IMR-90 (cell line): ENCODE results near the gene CDC42BPA. TPM values are rescaled to one million over a fixed set of nuclear protein-coding genes. Genes with fewer than 3 reads are reported as not detected.

Experiments
- ATAC-seq: fragments of 200-7000 bp; cut with Tn5 transposase; 2 replicates; pipeline ENCODE4 v1.9.1; 2020; ENCODE audit warnings: low read depth, mild to moderate bottlenecking, moderate library complexity
- BruUV-seq: library from RNA; stranded (reverse); fragments of 400-500 nt; replicated peaks from 2 replicates; lab custom pipeline; 2021; lab: Mats Ljungman, UMichigan
- CTCF ChIA-PET: fragments of 300-600 bp; formaldehyde crosslinking; extraction: SDS; loops from one replicate; lab custom pipeline; 2021; ENCODE audit warnings: antibody characterized with exemption; lab: Yijun Ruan, JAX
- POLR2A ChIA-PET: fragments of 300-600 bp; sonication (Branson Sonifier 250); formaldehyde crosslinking; loops from one replicate; lab custom pipeline; 2022; ENCODE audit warnings: antibody characterized with exemption; ENCODE audit not compliant: unreplicated experiment; lab: Charles Lee
- DNase-seq: peaks from one replicate; pipeline ENCODE4 v3.0.0; 2013
- H2AFZ ChIP-seq: replicated peaks from 2 replicates; pipeline ENCODE3; 2013; ENCODE audit warnings: low read length, mild to moderate bottlenecking; ENCODE audit not compliant: poor library complexity
- H2AK5ac ChIP-seq: 2 replicates; pipeline ENCODE4 v1.6.1; 2013; ENCODE audit warnings: low read depth, low read length, inconsistent platforms
- H2AK9ac ChIP-seq: replicated peaks from 2 replicates; pipeline ENCODE3; 2013; ENCODE audit warnings: mild to moderate bottlenecking, low read depth, low read length, moderate library complexity; ENCODE audit not compliant: poor library complexity
- H2BK120ac ChIP-seq: 2 replicates; pipeline ENCODE4 v1.6.1; 2013; ENCODE audit warnings: low read depth, low read length, inconsistent platforms
- H2BK15ac ChIP-seq: 3 replicates; pipeline ENCODE4 v1.6.1; 2013; ENCODE audit warnings: low read depth, low read length, inconsistent platforms
- H2BK20ac ChIP-seq: 2 replicates; pipeline ENCODE4 v1.6.1; 2013; ENCODE audit warnings: low read depth, mild to moderate bottlenecking, inconsistent platforms, low read length, moderate library complexity
- H2BK5ac ChIP-seq: 2 replicates; pipeline ENCODE4 v1.6.1; 2013; ENCODE audit warnings: mild to moderate bottlenecking, low read depth, low read length, inconsistent platforms; ENCODE audit not compliant: poor library complexity, severe bottlenecking
- H3K14ac ChIP-seq: replicated peaks from 2 replicates; pipeline ENCODE4 v1.6.1; 2013; ENCODE audit warnings: low read depth, low read length, inconsistent platforms
- H3K18ac ChIP-seq: 2 replicates; pipeline ENCODE4 v1.6.1; 2013; ENCODE audit warnings: low read depth, low read length, control low read depth
- H3K23ac ChIP-seq: 2 replicates; pipeline ENCODE4 v1.6.1; 2013; ENCODE audit warnings: low read depth, low read length, inconsistent platforms
- H3K27ac ChIP-seq: 2 replicates; pipeline ENCODE4 v1.5.1; 2013; ENCODE audit warnings: mild to moderate bottlenecking, control low read depth, low read length; ENCODE audit not compliant: insufficient read depth
- H3K27me3 ChIP-seq: 2 replicates; pipeline ENCODE4 v1.6.1; 2013; ENCODE audit warnings: low read length; ENCODE audit not compliant: control insufficient read depth, insufficient read depth
- H3K36me3 ChIP-seq: 2 replicates; pipeline ENCODE4 v1.6.1; 2013; ENCODE audit warnings: low read length, mixed read lengths; ENCODE audit not compliant: control insufficient read depth, insufficient read depth
- H3K4ac ChIP-seq: 2 replicates; pipeline ENCODE4 v1.6.1; 2013; ENCODE audit warnings: low read depth, low read length, inconsistent platforms
- H3K4me1 ChIP-seq: 2 replicates; pipeline ENCODE4 v1.6.1; 2013; ENCODE audit warnings: low read length, mixed read lengths; ENCODE audit not compliant: control insufficient read depth, insufficient read depth
- H3K4me2 ChIP-seq: 2 replicates; pipeline ENCODE4 v1.6.1; 2013; ENCODE audit warnings: low read depth, mild to moderate bottlenecking, control low read depth, low read length, moderate library complexity
- H3K4me3 ChIP-seq: 2 replicates; pipeline ENCODE4 v1.5.1; 2013; ENCODE audit warnings: low read depth, mild to moderate bottlenecking, control low read depth, low read length, moderate library complexity; ENCODE audit not compliant: insufficient read depth
- H3K56ac ChIP-seq: 2 replicates; pipeline ENCODE4 v1.6.1; 2013; ENCODE audit warnings: low read length, inconsistent platforms; ENCODE audit not compliant: insufficient read depth; ENCODE audit errors: extremely low read depth
- H3K79me1 ChIP-seq, 2 experiments: 2 replicates each; pipeline ENCODE4 v1.6.1; 2013; ENCODE audit warnings: low read length in 2 of 2, inconsistent platforms in 1 of 2, low read depth in 1 of 2
- H3K9ac ChIP-seq: 2 replicates; pipeline ENCODE4 v1.6.1; 2013; ENCODE audit warnings: low read depth, low read length, control low read depth
- H3K9me1 ChIP-seq: 2 replicates; pipeline ENCODE4 v1.6.1; 2013; ENCODE audit warnings: low read length, inconsistent platforms; ENCODE audit not compliant: insufficient read depth
- H3K9me3 ChIP-seq: 2 replicates; pipeline ENCODE4 v1.6.1; 2013; ENCODE audit warnings: low read length; ENCODE audit not compliant: control insufficient read depth, insufficient read depth
- H4K20me1 ChIP-seq: 2 replicates; pipeline ENCODE4 v1.6.1; 2013; ENCODE audit warnings: low read length, inconsistent platforms; ENCODE audit not compliant: insufficient read depth
- H4K5ac ChIP-seq: 2 replicates; pipeline ENCODE4 v1.6.1; 2013; ENCODE audit warnings: mild to moderate bottlenecking, low read depth, low read length, control low read depth
- H4K8ac ChIP-seq, 2 experiments: 2 replicates each; pipeline ENCODE4 v1.6.1; 2013; ENCODE audit warnings: low read depth in 2 of 2, low read length in 2 of 2, control low read depth in 1 of 2, inconsistent platforms in 1 of 2
- H4K91ac ChIP-seq: 2 replicates; pipeline ENCODE4 v1.6.1; 2013; ENCODE audit warnings: low read depth, low read length, inconsistent platforms; ENCODE audit not compliant: insufficient read depth
- CEBPB ChIP-seq: IDR thresholded peaks from 2 replicates; pipeline ENCODE4 v1.6.1; 2012; ENCODE audit warnings: low read depth, low read length, improper control_type of control experiment
- WGBS, 2 experiments: methylation state at CpG; one replicate each; pipeline versions ENCODE4 v1.1.5 to v1.1.7; 2013; ENCODE audit warnings: missing lambda C conversion rate in 2 of 2; ENCODE audit not compliant: insufficient read length in 1 of 2; ENCODE audit errors: extremely low coverage in 2 of 2; 5-methylcytosine and 5-hydroxymethylcytosine counted together
- dilution Hi-C: fragments of 300-500 bp; cut with HindIII; formaldehyde crosslinking; loops from one replicate; pipeline ENCODE4 v1.14.3; 2018; ENCODE audit warnings: low sequenced_read_pairs; ENCODE audit not compliant: unreplicated experiment
- in situ Hi-C: fragments of 300-500 bp; cut with MboI; formaldehyde crosslinking; loops from 3 replicates; pipeline ENCODE4 v1.14.3; 2019; ENCODE audit warnings: low sequenced_read_pairs, inconsistent platforms, mixed read lengths
- intact Hi-C: fragments of 100-400 bp; cut with micrococcal nuclease; formaldehyde crosslinking; loops from 2 replicates; pipeline ENCODE4 v1.10.0; 2022
- polyA plus RNA-seq, 3 experiments: library from polyadenylated mRNA; depleted of rRNA; stranded (reverse); fragments of >200 nt; gene quantifications; 2 replicates each; pipeline ENCODE4 v1.2.3, GENCODE V29; 2012; ENCODE audit warnings: low replicate concordance in 1 of 3
- total RNA-seq: library from RNA; depleted of rRNA; stranded (reverse); fragments of >200 nt; gene quantifications from 2 replicates; pipeline ENCODE4 v1.2.3, GENCODE V29; 2012
- TF ChIP-seq, protein P1 (sequence below): fragments of 150-350 bp; IDR thresholded peaks from 2 replicates; pipeline ENCODE4 v1.6.1; 2017; ENCODE audit warnings: mild to moderate bottlenecking, antibody characterized with exemption, low read length, low read depth

Gene CDC42BPA
- total and polyA plus RNA-seq, 2 of the 4 experiments (the other 2 are of a cell fraction) = 9.4 to 27.8 TPM

DNA sequence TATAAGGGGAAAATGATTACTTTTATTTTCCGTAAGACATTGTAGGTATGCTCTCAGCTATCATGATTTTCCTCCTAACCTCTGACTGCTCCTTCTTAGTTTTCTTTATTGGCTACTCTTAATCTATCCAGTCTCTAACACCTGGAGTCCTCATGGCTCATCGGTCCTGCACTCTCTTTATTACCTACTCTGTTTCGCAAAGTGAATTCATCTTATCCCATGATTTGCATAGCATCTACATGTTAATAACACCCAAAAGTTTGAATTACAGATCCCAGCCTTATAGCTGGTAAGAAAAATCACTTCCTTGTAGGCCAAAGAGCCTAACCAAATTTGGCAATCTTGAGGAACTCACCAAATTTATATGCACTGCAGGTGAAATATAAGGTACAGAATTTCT is 136.3 kb downstream of the CDC42BPA start:
- BruUV-seq = no TSS peak
- no peak overlapping the region for H4K8ac ChIP-seq
- WGBS, 2 experiments = 100% methylated on average over 1 of the region's 3 CpGs; no CpG with 5 or more reads in 1 of the 2 experiments
- CTCF ChIA-PET = no interaction called here
- no peak overlapping the region for H2BK20ac ChIP-seq
- H3K79me1 ChIP-seq = peaks cover 21 to 27% of the 10 kb centered on the region in 2 experiments
- POLR2A ChIA-PET = no interaction called here
- no peak overlapping the region for H3K4me2 ChIP-seq
- H3K27me3 ChIP-seq = no peaks in the 10 kb centered on the region
- H4K91ac ChIP-seq = no peak overlapping the region
- H2BK5ac ChIP-seq = no peak overlapping the region
- ATAC-seq = no peak
- no peaks in the 10 kb centered on the region for H3K4me1 ChIP-seq
- no peak overlapping the region for H3K56ac ChIP-seq
- no peak overlapping the region for H2AFZ ChIP-seq
- intact Hi-C loops = no loop called here
- H3K36me3 ChIP-seq = peaks cover 8% of the 10 kb centered on the region
- no peak overlapping the region for H3K18ac ChIP-seq
- no peak overlapping the region for H3K23ac ChIP-seq
- no peak overlapping the region for H3K27ac ChIP-seq
- no peak overlapping the region for H3K14ac ChIP-seq
- no peak overlapping the region for H2BK15ac ChIP-seq
- no peak overlapping the region for H4K5ac ChIP-seq
- peaks cover 7% of the 10 kb centered on the region for H3K9me1 ChIP-seq
- in situ Hi-C loops = no loop called here
- no peak overlapping the region for H3K9ac ChIP-seq
- DNase-seq = no peak
- no peaks in the 10 kb centered on the region for H4K20me1 ChIP-seq
- H2AK9ac ChIP-seq = no peak overlapping the region
- H3K4ac ChIP-seq = no peak overlapping the region
- H2BK120ac ChIP-seq = no peak overlapping the region
- no peaks in the 10 kb centered on the region for H3K9me3 ChIP-seq
- H3K4me3 ChIP-seq = no peak overlapping the region
- dilution Hi-C loops = no loop called here
- no peak overlapping the region for H2AK5ac ChIP-seq
- TF ChIP-seq CEBPB = no peak
- TF ChIP-seq, protein P1, sequence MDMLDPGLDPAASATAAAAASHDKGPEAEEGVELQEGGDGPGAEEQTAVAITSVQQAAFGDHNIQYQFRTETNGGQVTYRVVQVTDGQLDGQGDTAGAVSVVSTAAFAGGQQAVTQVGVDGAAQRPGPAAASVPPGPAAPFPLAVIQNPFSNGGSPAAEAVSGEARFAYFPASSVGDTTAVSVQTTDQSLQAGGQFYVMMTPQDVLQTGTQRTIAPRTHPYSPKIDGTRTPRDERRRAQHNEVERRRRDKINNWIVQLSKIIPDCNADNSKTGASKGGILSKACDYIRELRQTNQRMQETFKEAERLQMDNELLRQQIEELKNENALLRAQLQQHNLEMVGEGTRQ = no peak
